Mesendoderm (in vitro differentiated cells): ENCODE measurements around the gene PTPRF.

Experiments
- DNase-seq: peaks from one replicate; pipeline ENCODE4 v3.0.0; 2013
- H2AK5ac ChIP-seq: 2 replicates; pipeline ENCODE4 v1.6.1; 2013; ENCODE audit warnings: low read length, inconsistent platforms
- H2BK120ac ChIP-seq: 2 replicates; pipeline ENCODE4 v1.6.1; 2013; ENCODE audit warnings: low read depth, mild to moderate bottlenecking, low read length, moderate library complexity, mixed read lengths
- H2BK15ac ChIP-seq: replicated peaks from 2 replicates; pipeline ENCODE4 v1.6.1; 2013; ENCODE audit warnings: low read depth, mild to moderate bottlenecking, moderate library complexity
- H2BK5ac ChIP-seq: 2 replicates; pipeline ENCODE4 v1.6.1; 2013; ENCODE audit warnings: low read length, inconsistent platforms
- H3K18ac ChIP-seq: 2 replicates; pipeline ENCODE4 v1.6.1; 2013; ENCODE audit warnings: mild to moderate bottlenecking, low read length, mixed read lengths
- H3K23ac ChIP-seq: one replicate; pipeline ENCODE4 v1.6.1; 2013; ENCODE audit warnings: low read length
- H3K27ac ChIP-seq: 2 replicates; pipeline ENCODE4 v1.5.1; 2013; ENCODE audit warnings: low read depth, mild to moderate bottlenecking, inconsistent platforms, low read length, moderate library complexity
- H3K27me3 ChIP-seq: 2 replicates; pipeline ENCODE4 v1.6.1; 2013; ENCODE audit warnings: low read length, control low read depth, mild to moderate bottlenecking, inconsistent platforms; ENCODE audit not compliant: insufficient read depth, poor library complexity
- H3K36me3 ChIP-seq: 2 replicates; pipeline ENCODE4 v1.6.1; 2013; ENCODE audit warnings: low read length, inconsistent platforms; ENCODE audit not compliant: control insufficient read depth, insufficient read depth
- H3K4ac ChIP-seq: one replicate; pipeline ENCODE4 v1.6.1; 2013; ENCODE audit warnings: low read depth, mild to moderate bottlenecking, low read length, moderate library complexity
- H3K4me1 ChIP-seq: 2 replicates; pipeline ENCODE4 v1.6.1; 2013; ENCODE audit warnings: low read depth, low read length, inconsistent platforms; ENCODE audit not compliant: control insufficient read depth
- H3K4me2 ChIP-seq: 2 replicates; pipeline ENCODE4 v1.6.1; 2013; ENCODE audit warnings: low read length
- H3K4me3 ChIP-seq: 2 replicates; pipeline ENCODE4 v1.5.1; 2013; ENCODE audit warnings: mild to moderate bottlenecking, low read length
- H3K56ac ChIP-seq: one replicate; pipeline ENCODE4 v1.6.1; 2013; ENCODE audit warnings: low read length
- H3K79me1 ChIP-seq: 2 replicates; pipeline ENCODE4 v1.6.1; 2013; ENCODE audit warnings: low read length, inconsistent platforms
- H3K79me2 ChIP-seq: 2 replicates; pipeline ENCODE4 v1.6.1; 2013; ENCODE audit warnings: mild to moderate bottlenecking, low read length; ENCODE audit not compliant: control insufficient read depth, insufficient read depth
- H3K9ac ChIP-seq: 2 replicates; pipeline ENCODE4 v1.6.1; 2013; ENCODE audit warnings: low read length, inconsistent platforms
- H4K5ac ChIP-seq: one replicate; pipeline ENCODE4 v1.6.1; 2013; ENCODE audit warnings: low read length
- H4K8ac ChIP-seq: one replicate; pipeline ENCODE4 v1.6.1; 2013; ENCODE audit warnings: low read depth, mild to moderate bottlenecking, control low read depth, low read length, moderate library complexity
- WGBS: extraction: QIAGEN DNeasy Blood & Tissue Kit; methylation state at CpG from one replicate; pipeline ENCODE4 v1.1.7; 2013; ENCODE audit warnings: low lambda C conversion rate, missing lambda C conversion rate; ENCODE audit not compliant: insufficient coverage; ENCODE audit errors: extremely low coverage; 5-methylcytosine and 5-hydroxymethylcytosine counted together

PTPRF gene

GRCh38 chr1:43600033-43601020 is 69.6 kb downstream of the PTPRF start:
- WGBS = no CpG with 5 or more reads among the region's 19 CpGs
- Histone ChIP-seq H3K4me1 (no peaks in the 10 kb centered on the region), H3K36me3 (peaks cover 16% of the 10 kb centered on the region)

DNA sequence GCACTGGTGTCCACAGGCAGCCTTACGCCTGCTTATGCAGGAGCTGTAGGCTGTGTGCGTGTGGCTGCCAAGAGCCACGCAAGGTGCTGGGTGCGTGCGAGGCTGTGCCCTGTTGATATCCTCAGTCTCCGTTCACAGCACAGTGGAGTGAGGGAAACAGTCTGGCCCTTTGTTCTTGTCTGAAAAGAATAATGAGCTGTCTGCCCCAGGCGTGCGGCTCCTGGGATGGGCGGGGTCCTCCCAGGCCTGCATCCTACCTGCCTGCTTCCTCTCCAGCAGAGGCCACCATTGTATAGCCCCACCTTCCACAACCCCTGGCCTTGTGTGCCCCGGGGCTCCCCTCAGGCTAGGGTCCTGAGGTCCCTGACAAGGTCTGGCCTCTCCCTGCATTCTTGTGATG is 72.3 kb downstream of the PTPRF start:
- Histone ChIP-seq H3K18ac (no peak overlapping the region), H2BK5ac (no peak overlapping the region), H3K9ac (no peak overlapping the region), H3K23ac (no peak overlapping the region), H2BK15ac (no peak overlapping the region), H3K79me1 (no peaks in the 10 kb centered on the region), H3K56ac (no peak overlapping the region), H3K27me3 (no peaks in the 10 kb centered on the region), H3K4me2 (no peak overlapping the region), H3K27ac (no peak overlapping the region), H3K36me3 (peaks cover 19% of the 10 kb centered on the region), H3K79me2 (no peaks in the 10 kb centered on the region), H3K4ac (no peak overlapping the region), H2BK120ac (no peak overlapping the region), H3K4me3 (no peak overlapping the region), H2AK5ac (no peak overlapping the region), H3K4me1 (no peaks in the 10 kb centered on the region), H4K8ac (no peak overlapping the region), H4K5ac (no peak overlapping the region)
- WGBS = no CpG with 5 or more reads among the region's 10 CpGs
- no peak for DNase-seq

More at GRCh38 chr1:43600033-43601020, 69.6 kb downstream of the PTPRF start:
- no peak overlapping the region for H3K23ac ChIP-seq
- H3K27me3 ChIP-seq = no peaks in the 10 kb centered on the region
- no peaks in the 10 kb centered on the region for H3K79me2 ChIP-seq
- DNase-seq = peak; percentile 49
- no peak overlapping the region for H3K27ac ChIP-seq
- H4K5ac ChIP-seq = no peak overlapping the region
- H2BK15ac ChIP-seq = no peak overlapping the region
- H3K4me3 ChIP-seq = no peak overlapping the region
- H2BK120ac ChIP-seq = no peak overlapping the region
- no peak overlapping the region for H3K4ac ChIP-seq
- H3K4me2 ChIP-seq = no peak overlapping the region
- H2AK5ac ChIP-seq = no peak overlapping the region
- no peak overlapping the region for H3K9ac ChIP-seq
- no peak overlapping the region for H2BK5ac ChIP-seq
- H3K56ac ChIP-seq = no peak overlapping the region
- no peak overlapping the region for H4K8ac ChIP-seq
- H3K79me1 ChIP-seq = no peaks in the 10 kb centered on the region
- no peak overlapping the region for H3K18ac ChIP-seq

DNA sequence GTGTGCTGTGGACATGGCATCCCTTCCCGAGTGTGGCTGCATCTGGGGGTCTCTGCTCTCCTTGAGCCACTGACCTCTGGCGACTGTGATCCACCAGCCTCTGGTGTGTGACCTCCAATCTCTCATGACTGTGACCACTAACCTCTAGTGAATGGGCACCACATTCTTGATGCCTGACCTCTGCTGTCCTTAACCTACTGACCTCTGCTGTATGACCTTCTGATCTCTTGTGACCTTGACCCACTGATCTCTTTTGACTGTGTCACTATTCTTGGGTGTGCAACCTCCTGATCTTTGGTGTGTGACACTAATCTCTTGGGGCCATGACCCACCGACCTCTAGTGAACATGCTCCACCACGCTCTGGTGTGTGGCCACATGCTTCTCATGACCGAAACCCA is 73.5 kb downstream of the PTPRF start:
- no peak overlapping the region for H2BK120ac ChIP-seq
- no peak overlapping the region for H3K56ac ChIP-seq
- no peaks in the 10 kb centered on the region for H3K79me1 ChIP-seq
- H2BK5ac ChIP-seq = no peak overlapping the region
- H3K27ac ChIP-seq = no peak overlapping the region
- no peak overlapping the region for H3K4ac ChIP-seq
- no peak overlapping the region for H4K8ac ChIP-seq
- H3K9ac ChIP-seq = no peak overlapping the region
- H2BK15ac ChIP-seq = no peak overlapping the region
- H3K4me1 ChIP-seq = no peaks in the 10 kb centered on the region
- no CpG with 5 or more reads among the region's 5 CpGs for whole genome bisulfite sequencing
- no peak overlapping the region for H3K23ac ChIP-seq
- H3K27me3 ChIP-seq = no peaks in the 10 kb centered on the region
- H3K4me3 ChIP-seq = no peak overlapping the region
- H3K79me2 ChIP-seq = no peaks in the 10 kb centered on the region
- no peak for DNase-seq
- no peak overlapping the region for H4K5ac ChIP-seq
- H3K18ac ChIP-seq = no peak overlapping the region
- no peak overlapping the region for H2AK5ac ChIP-seq
- peaks cover 21% of the 10 kb centered on the region for H3K36me3 ChIP-seq
- no peak overlapping the region for H3K4me2 ChIP-seq

DNA sequence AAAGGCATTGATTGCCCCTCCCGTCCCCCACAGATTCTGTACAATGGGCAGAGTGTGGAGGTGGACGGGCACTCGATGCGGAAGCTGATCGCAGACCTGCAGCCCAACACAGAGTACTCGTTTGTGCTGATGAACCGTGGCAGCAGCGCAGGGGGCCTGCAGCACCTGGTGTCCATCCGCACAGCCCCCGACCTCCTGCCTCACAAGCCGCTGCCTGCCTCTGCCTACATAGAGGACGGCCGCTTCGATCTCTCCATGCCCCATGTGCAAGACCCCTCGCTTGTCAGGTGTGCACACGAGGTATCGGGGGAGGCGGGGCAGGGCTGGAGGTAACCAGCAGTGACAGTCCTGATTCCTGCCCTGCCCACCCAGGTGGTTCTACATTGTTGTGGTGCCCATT is 74.5 kb downstream of the PTPRF start:
- Histone ChIP-seq H3K79me1 (no peaks in the 10 kb centered on the region), H3K79me2 (no peaks in the 10 kb centered on the region), H3K9ac (no peak overlapping the region), H3K27me3 (no peaks in the 10 kb centered on the region), H2BK5ac (no peak overlapping the region), H3K4me3 (no peak overlapping the region), H4K8ac (no peak overlapping the region), H2BK15ac (no peak overlapping the region), H3K36me3 (peaks cover 26% of the 10 kb centered on the region), H3K4ac (no peak overlapping the region), H3K4me2 (no peak overlapping the region), H2AK5ac (no peak overlapping the region), H3K4me1 (no peaks in the 10 kb centered on the region), H3K23ac (no peak overlapping the region), H3K56ac (no peak overlapping the region), H4K5ac (no peak overlapping the region), H2BK120ac (no peak overlapping the region), H3K18ac (no peak overlapping the region), H3K27ac (no peak overlapping the region)
- no peak for DNase-seq
- no CpG with 5 or more reads among the region's 18 CpGs for WGBS

GRCh38 chr1:43605766-43606165 is 75.1 kb downstream of the PTPRF start:
- no peak overlapping the region for H3K27ac ChIP-seq
- peaks cover 26% of the 10 kb centered on the region for H3K36me3 ChIP-seq
- H3K4me2 ChIP-seq = no peak overlapping the region
- H3K27me3 ChIP-seq = no peaks in the 10 kb centered on the region
- no peak overlapping the region for H3K4ac ChIP-seq
- no peak overlapping the region for H2AK5ac ChIP-seq
- H3K9ac ChIP-seq = no peak overlapping the region
- no peaks in the 10 kb centered on the region for H3K4me1 ChIP-seq
- H3K79me2 ChIP-seq = no peaks in the 10 kb centered on the region
- H4K5ac ChIP-seq = no peak overlapping the region
- no peak overlapping the region for H3K18ac ChIP-seq
- WGBS = no CpG with 5 or more reads among the region's 7 CpGs
- H2BK120ac ChIP-seq = no peak overlapping the region
- H4K8ac ChIP-seq = no peak overlapping the region
- no peak for DNase-seq
- H2BK15ac ChIP-seq = no peak overlapping the region
- H3K79me1 ChIP-seq = no peaks in the 10 kb centered on the region
- no peak overlapping the region for H3K4me3 ChIP-seq
- H3K23ac ChIP-seq = no peak overlapping the region
- no peak overlapping the region for H2BK5ac ChIP-seq
- no peak overlapping the region for H3K56ac ChIP-seq
